Measurements from ENCODE around the gene NSD2.
"Not testable (repeated sequence)": the region's sequence is repeated elsewhere in the genome, so short reads cannot be mapped to it uniquely, and the experiment has no call there.

The NSD2 gene

GRCh38 chr4:2009651-2010233 is 138.5 kb downstream of the NSD2 start:
- DNase-seq = peak; percentile 50

GRCh38 chr4:2011583-2011982 is 140.4 kb downstream of the NSD2 start:
- no peak for DNase-seq

DNA sequence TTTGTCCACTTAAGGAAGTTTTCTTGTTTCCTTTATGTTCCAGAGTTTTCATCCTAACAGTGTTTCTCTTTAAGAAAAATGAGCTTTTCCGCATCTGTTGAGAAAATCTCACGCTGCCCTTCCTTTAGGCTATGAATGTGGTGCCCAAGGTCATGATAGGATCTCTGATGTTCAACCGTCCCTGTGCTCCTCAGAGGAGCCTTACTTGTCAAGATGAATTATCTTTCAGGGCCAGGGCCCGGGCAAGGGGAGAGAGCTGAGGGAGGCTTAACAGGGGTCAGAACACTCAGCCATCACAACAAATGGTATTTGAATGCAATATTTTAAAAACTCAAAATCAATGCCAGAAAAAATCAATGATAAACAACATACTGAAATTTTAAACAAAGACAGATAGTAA is 143.8 kb downstream of the NSD2 start:
- DNase-seq = no peak

DNA sequence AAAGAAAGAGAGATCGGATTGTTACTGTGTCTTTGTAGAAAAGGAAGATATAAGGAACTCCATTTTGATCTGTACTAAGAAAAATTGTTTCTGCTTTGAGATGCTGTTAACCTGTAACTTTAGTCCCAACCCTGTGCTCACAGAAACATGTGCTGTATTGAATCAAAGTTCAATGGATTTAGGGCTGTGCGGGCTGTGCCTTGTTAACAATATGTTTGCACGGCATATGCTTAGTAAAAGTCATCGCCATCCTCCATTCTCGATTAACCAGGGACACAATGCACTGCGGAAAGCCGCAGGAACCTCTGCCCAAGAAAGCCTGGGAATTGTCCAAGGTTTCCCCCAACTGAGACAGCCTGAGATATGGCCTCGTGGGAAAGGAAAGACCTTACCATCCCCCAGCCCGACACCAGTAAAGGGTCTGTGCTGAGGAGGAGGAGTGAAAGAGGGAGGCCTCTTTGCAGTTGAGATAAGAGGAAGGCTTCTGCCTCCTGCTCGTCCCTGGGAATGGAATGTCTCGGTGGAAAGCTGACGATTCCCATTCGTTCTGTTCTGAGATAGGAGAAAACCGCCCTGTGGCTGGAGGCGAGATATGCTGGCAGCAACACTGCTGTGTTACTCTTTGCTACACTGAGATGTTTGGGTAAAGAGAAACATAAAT is 150.3 kb downstream of the NSD2 start:
- DNase-seq = not testable (repeated sequence)

GRCh38 chr4:2024683-2025082 is 153.5 kb downstream of the NSD2 start:
- no peak for DNase-seq

- no peak for DNase-seq
Measured at GRCh38 chr4:2025817-2026216, 154.6 kb downstream of the NSD2 start.

- DNase-seq = not testable (repeated sequence)
Measured at GRCh38 chr4:2027120-2027519, 155.9 kb downstream of the NSD2 start.

DNA sequence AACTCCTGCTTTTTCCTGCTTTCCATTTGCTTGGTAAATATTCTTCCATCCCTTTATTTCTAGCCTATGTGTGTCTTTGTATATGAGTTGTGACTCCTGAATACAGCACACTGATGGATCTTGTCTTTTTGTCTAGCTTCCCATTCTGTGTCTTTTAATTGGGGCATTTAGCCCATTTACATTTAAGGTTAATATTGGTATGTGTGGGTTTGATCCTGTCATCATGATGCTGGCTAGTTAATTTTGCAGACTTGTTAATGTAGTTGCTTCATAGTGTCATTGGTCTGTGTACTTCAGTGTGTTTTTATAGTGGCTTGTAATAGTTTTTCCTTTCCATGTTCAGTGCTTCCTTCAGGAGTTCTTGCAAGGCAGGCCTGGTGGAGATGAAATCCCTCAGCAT is 160.0 kb downstream of the NSD2 start:
- not testable (repeated sequence) for DNase-seq
